Measurements from ENCODE around the gene OR6V1.
"Not testable (repeated sequence)": the region's sequence is repeated elsewhere in the genome, so short reads cannot be mapped to it uniquely, and the experiment has no call there.

Gene OR6V1

GRCh38 chr7:143096146-143096545, 44.0 kb downstream of the OR6V1 start:
- no peak for DNase-seq
- Histone ChIP-seq H3K4me3 (no peak overlapping the region), H3K9me3 (peaks cover 0 to 16% (median 0%) of the 10 kb centered on the region in 3 donors), H3K27ac (no peak overlapping the region), H3K27me3 (no peaks in the 10 kb centered on the region), H3K4me1 (no peaks in the 10 kb centered on the region), H3K36me3 (no peaks in the 10 kb centered on the region)
- TF ChIP-seq, protein P1, sequence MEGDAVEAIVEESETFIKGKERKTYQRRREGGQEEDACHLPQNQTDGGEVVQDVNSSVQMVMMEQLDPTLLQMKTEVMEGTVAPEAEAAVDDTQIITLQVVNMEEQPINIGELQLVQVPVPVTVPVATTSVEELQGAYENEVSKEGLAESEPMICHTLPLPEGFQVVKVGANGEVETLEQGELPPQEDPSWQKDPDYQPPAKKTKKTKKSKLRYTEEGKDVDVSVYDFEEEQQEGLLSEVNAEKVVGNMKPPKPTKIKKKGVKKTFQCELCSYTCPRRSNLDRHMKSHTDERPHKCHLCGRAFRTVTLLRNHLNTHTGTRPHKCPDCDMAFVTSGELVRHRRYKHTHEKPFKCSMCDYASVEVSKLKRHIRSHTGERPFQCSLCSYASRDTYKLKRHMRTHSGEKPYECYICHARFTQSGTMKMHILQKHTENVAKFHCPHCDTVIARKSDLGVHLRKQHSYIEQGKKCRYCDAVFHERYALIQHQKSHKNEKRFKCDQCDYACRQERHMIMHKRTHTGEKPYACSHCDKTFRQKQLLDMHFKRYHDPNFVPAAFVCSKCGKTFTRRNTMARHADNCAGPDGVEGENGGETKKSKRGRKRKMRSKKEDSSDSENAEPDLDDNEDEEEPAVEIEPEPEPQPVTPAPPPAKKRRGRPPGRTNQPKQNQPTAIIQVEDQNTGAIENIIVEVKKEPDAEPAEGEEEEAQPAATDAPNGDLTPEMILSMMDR (IDR thresholded peaks at IDR 0.05): no peak
- intact Hi-C loops (cut with DNase I; ENCODE audit: low total_unique reads): no loop called here

DNA sequence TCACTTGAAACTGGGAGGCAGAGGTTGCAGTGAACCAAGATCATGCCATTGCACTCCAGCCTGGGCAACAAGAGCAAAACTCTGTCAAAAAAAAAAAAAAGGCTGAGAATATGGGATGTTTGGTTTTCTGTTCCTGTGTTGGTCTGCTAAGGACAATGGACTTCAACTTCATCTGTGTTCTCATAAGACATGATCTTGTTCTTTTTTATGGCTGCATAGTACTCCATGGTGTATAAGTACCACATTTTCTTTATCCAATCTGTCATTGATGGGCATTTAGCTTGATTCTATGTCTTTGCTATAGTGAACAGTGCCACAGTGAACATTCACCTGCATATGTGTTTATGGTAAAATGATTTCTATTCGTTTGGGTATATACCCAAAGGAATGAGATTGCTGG, 47.4 kb downstream of the OR6V1 start:
- H3K4me1 ChIP-seq; DNase-seq; H3K27me3 ChIP-seq; H3K27ac ChIP-seq; intact Hi-C loops (cut with DNase I; ENCODE audit: low total_unique reads); H3K4me3 ChIP-seq; H3K36me3 ChIP-seq: not testable (repeated sequence)
- H3K9me3 ChIP-seq: peaks cover 0 to 21% (median 0%) of the 10 kb centered on the region in 3 donors

Data from tibial artery (tissue), 4 donors.